ENCODE measurements around the gene LONRF2. TPM values are rescaled to one million over a fixed set of nuclear protein-coding genes. Genes with fewer than 3 reads are reported as not detected.

The LONRF2 gene
- total RNA-seq, 1 experiment from 2014 or later, result 3.5 TPM

DNA sequence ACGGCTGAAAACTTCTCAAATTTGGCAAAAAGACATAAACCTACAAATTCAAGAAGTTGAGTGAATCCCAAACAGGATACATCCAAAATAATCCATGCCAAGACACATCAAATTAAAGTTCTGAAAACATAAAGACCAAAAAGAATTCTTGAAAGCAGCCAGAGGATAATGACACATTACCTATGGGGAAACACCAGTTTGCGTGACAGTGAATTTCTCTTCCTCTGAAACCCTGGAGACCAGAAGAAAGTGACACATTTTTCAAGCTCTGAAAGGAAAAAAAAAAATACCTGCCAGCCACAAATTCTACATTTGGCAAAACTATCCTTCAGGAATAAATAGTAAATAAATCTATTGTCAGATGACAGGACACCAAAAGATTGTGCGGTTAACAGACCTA, 93.9 kb downstream of the LONRF2 start:
- Histone ChIP-seq H3K4me1 (ENCODE audit: insufficient read depth, low read length, poor library complexity, severe bottlenecking) (no peaks in the 10 kb centered on the region), H3K36me3 (ENCODE audit: insufficient read depth, low read length, poor library complexity, severe bottlenecking) (no peaks in the 10 kb centered on the region), H3K27me3 (replicated peaks; ENCODE audit: insufficient read depth, low read depth, low read length, poor library complexity) (peaks cover 51% of the 10 kb centered on the region), H3K27ac (ENCODE audit: low read depth, low read length, poor library complexity, severe bottlenecking) (no peak overlapping the region), H3K9me3 (ENCODE audit: low read depth, low read length, poor library complexity, severe bottlenecking) (no peaks in the 10 kb centered on the region), H3K4me3 (ENCODE audit: low read depth, low read length, poor library complexity, severe bottlenecking) (no peak overlapping the region)
- TF ChIP-seq EZH2 (IDR thresholded peaks at IDR 0.05; ENCODE audit: borderline replicate concordance, low read depth, low read length, poor library complexity, severe bottlenecking), result no peak
- TF ChIP-seq, protein P1, sequence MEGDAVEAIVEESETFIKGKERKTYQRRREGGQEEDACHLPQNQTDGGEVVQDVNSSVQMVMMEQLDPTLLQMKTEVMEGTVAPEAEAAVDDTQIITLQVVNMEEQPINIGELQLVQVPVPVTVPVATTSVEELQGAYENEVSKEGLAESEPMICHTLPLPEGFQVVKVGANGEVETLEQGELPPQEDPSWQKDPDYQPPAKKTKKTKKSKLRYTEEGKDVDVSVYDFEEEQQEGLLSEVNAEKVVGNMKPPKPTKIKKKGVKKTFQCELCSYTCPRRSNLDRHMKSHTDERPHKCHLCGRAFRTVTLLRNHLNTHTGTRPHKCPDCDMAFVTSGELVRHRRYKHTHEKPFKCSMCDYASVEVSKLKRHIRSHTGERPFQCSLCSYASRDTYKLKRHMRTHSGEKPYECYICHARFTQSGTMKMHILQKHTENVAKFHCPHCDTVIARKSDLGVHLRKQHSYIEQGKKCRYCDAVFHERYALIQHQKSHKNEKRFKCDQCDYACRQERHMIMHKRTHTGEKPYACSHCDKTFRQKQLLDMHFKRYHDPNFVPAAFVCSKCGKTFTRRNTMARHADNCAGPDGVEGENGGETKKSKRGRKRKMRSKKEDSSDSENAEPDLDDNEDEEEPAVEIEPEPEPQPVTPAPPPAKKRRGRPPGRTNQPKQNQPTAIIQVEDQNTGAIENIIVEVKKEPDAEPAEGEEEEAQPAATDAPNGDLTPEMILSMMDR (conservative IDR thresholded peaks at IDR 0.05; ENCODE audit: low read depth, low read length), result no peak
- ChIA-PET CTCF (interaction anchor here (0.6 kb wide), 1 partner anchor 543 kb away, joined by 3 read pairs; no protein-coding TSS in a partner anchor), POLR2A (ENCODE audit: low non-redundant PET) (no interaction called here)
- BruUV-seq (replicated peaks), result no TSS peak
- no peak for DNase-seq (ENCODE audit: low spot score)
- intact Hi-C loops (cut with micrococcal nuclease; ENCODE audit: unreplicated experiment), result no loop called here

GRCh38 chr2:100224988-100225710, 97.2 kb downstream of the LONRF2 start:
- Histone ChIP-seq H3K4me3 (ENCODE audit: low read depth, low read length, poor library complexity, severe bottlenecking) (no peak overlapping the region), H3K27me3 (replicated peaks; ENCODE audit: insufficient read depth, low read depth, low read length, poor library complexity) (peaks cover 42% of the 10 kb centered on the region), H3K4me1 (ENCODE audit: insufficient read depth, low read length, poor library complexity, severe bottlenecking) (no peaks in the 10 kb centered on the region), H3K36me3 (ENCODE audit: insufficient read depth, low read length, poor library complexity, severe bottlenecking) (no peaks in the 10 kb centered on the region), H3K27ac (ENCODE audit: low read depth, low read length, poor library complexity, severe bottlenecking) (no peak overlapping the region), H3K9me3 (ENCODE audit: low read depth, low read length, poor library complexity, severe bottlenecking) (no peaks in the 10 kb centered on the region)
- DNase-seq (ENCODE audit: low spot score), result no peak
- TF ChIP-seq EZH2 (IDR thresholded peaks at IDR 0.05; ENCODE audit: borderline replicate concordance, low read depth, low read length, poor library complexity, severe bottlenecking), result no peak
- TF ChIP-seq, protein P1 (conservative IDR thresholded peaks at IDR 0.05; ENCODE audit: low read depth, low read length), result no peak
- intact Hi-C loops (cut with micrococcal nuclease; ENCODE audit: unreplicated experiment), result no loop called here
- no TSS peak for BruUV-seq (replicated peaks)
- CTCF ChIA-PET, result no interaction called here
- POLR2A ChIA-PET (ENCODE audit: low non-redundant PET), result no interaction called here

DNA sequence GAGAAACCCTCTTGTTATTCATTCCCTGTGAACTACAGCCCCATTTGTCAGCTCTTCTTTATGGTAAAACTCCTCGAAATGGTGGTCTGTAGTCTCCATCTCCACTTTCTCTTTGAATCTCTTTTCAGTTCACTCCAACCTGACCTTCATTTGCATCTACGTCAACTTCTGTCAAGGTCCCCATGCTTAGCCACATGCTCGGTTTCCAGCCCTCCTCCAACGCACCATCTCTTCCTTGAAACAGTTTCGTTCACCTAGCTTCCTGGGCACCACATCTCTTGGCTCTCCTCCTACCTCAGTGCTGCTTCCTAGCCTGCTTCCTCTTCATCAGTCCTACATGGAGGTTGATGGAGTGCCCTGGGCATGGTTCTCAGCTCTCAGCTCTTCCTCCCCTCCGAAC, 98.8 kb downstream of the LONRF2 start:
- Histone ChIP-seq H3K27ac (ENCODE audit: low read depth, low read length, poor library complexity, severe bottlenecking) (no peak overlapping the region), H3K4me3 (ENCODE audit: low read depth, low read length, poor library complexity, severe bottlenecking) (no peak overlapping the region), H3K4me1 (ENCODE audit: insufficient read depth, low read length, poor library complexity, severe bottlenecking) (no peaks in the 10 kb centered on the region), H3K9me3 (ENCODE audit: low read depth, low read length, poor library complexity, severe bottlenecking) (no peaks in the 10 kb centered on the region), H3K27me3 (replicated peaks; ENCODE audit: insufficient read depth, low read depth, low read length, poor library complexity) (peaks cover 39% of the 10 kb centered on the region), H3K36me3 (ENCODE audit: insufficient read depth, low read length, poor library complexity, severe bottlenecking) (no peaks in the 10 kb centered on the region)
- ChIA-PET CTCF (no interaction called here), POLR2A (ENCODE audit: low non-redundant PET) (no interaction called here)
- no peak for DNase-seq (ENCODE audit: low spot score)
- no TSS peak for BruUV-seq (replicated peaks)
- TF ChIP-seq EZH2 (IDR thresholded peaks at IDR 0.05; ENCODE audit: borderline replicate concordance, low read depth, low read length, poor library complexity, severe bottlenecking), result no peak
- TF ChIP-seq, protein P1 (conservative IDR thresholded peaks at IDR 0.05; ENCODE audit: low read depth, low read length), result no peak
- intact Hi-C loops (cut with micrococcal nuclease; ENCODE audit: unreplicated experiment), result no loop called here

Other genes starting within 250 kb of the LONRF2 start
- not detected in 2 replicates for gene AFF3, start 179.9 kb downstream of the LONRF2 start, total RNA-seq (2021)
- gene CHST10, start 95.2 kb upstream of the LONRF2 start, total RNA-seq (2021), result 10.9 and 11.3 TPM in 2 replicates
- gene NMS, start 148.0 kb upstream of the LONRF2 start, total RNA-seq (2021), result not detected in 2 replicates
- gene PDCL3, start 240.5 kb upstream of the LONRF2 start, total RNA-seq (2021), result 32.7 and 37.6 TPM in 2 replicates